PFSK-1 (cell line): Measurements from ENCODE around the gene NRG3.

Experiments
- FOXP2 ChIP-seq: optimal IDR thresholded peaks from 2 replicates; pipeline ENCODE3; 2011; ENCODE audit warnings: borderline replicate concordance, control low read depth, inconsistent platforms; ENCODE audit not compliant: insufficient read depth; ENCODE audit errors: extremely low read length, extremely low read depth
- POLR2AphosphoS5 ChIP-seq: IDR thresholded peaks from 2 replicates; pipeline ENCODE4 v1.6.1; 2012; ENCODE audit warnings: low read depth, mild to moderate bottlenecking, control low read depth, low read length, moderate library complexity
- REST ChIP-seq, 2 experiments: IDR thresholded peaks; 2 replicates each; pipeline versions ENCODE4 v1.6.1 to v1.8.0; 2011 to 2012; ENCODE audit warnings: low read depth in 2 of 2, low read length in 2 of 2, control low read depth in 1 of 2, inconsistent platforms in 1 of 2, mild to moderate bottlenecking in 1 of 2, moderate library complexity in 1 of 2; ENCODE audit not compliant: insufficient read depth in 1 of 2
- SIN3A ChIP-seq: IDR thresholded peaks from 2 replicates; pipeline ENCODE4 v1.6.1; 2012; ENCODE audit warnings: mild to moderate bottlenecking, low read length, moderate library complexity, borderline replicate concordance; ENCODE audit not compliant: insufficient read depth
- TAF1 ChIP-seq: IDR thresholded peaks from 2 replicates; pipeline ENCODE4 v1.6.1; 2012; ENCODE audit warnings: low read length, control low read depth, borderline replicate concordance; ENCODE audit not compliant: insufficient read depth

The NRG3 gene

GRCh38 chr10:82411416-82411815, 536.4 kb downstream of the NRG3 start:
- TF ChIP-seq TAF1 (no peak), POLR2AphosphoS5 (no peak), FOXP2 (no peak), REST (IDR thresholded peaks at IDR 0.05; ENCODE audit: insufficient read depth in 1 of 2, low read depth in 2 of 2, low read length in 2 of 2) (no peak), SIN3A (no peak)

- no peak for TF ChIP-seq SIN3A
- TF ChIP-seq POLR2AphosphoS5 = no peak
- no peak for TF ChIP-seq REST (IDR thresholded peaks at IDR 0.05; ENCODE audit: insufficient read depth in 1 of 2, low read depth in 2 of 2, low read length in 2 of 2)
- no peak for TF ChIP-seq FOXP2
- no peak for TF ChIP-seq TAF1
These were observed 545.0 kb downstream of the NRG3 start for GRCh38 chr10:82420001-82420400.

- TF ChIP-seq POLR2AphosphoS5 = no peak
- no peak for TF ChIP-seq SIN3A
- TF ChIP-seq TAF1 = no peak
- TF ChIP-seq REST (IDR thresholded peaks at IDR 0.05; ENCODE audit: insufficient read depth in 1 of 2, low read depth in 2 of 2, low read length in 2 of 2) = no peak
- no peak for TF ChIP-seq FOXP2
These were observed 554.3 kb downstream of the NRG3 start for GRCh38 chr10:82429302-82429701.

GRCh38 chr10:82438277-82438676, 563.3 kb downstream of the NRG3 start:
- TF ChIP-seq POLR2AphosphoS5 (no peak), TAF1 (no peak), FOXP2 (no peak), REST (IDR thresholded peaks at IDR 0.05; ENCODE audit: insufficient read depth in 1 of 2, low read depth in 2 of 2, low read length in 2 of 2) (no peak), SIN3A (no peak)

- TF ChIP-seq FOXP2 (no peak), POLR2AphosphoS5 (no peak), TAF1 (no peak), REST (IDR thresholded peaks at IDR 0.05; ENCODE audit: insufficient read depth in 1 of 2, low read depth in 2 of 2, low read length in 2 of 2) (no peak), SIN3A (no peak)
These were observed 565.8 kb downstream of the NRG3 start for GRCh38 chr10:82440775-82441174.
